HG03575 (cell line): Measurements from ENCODE around the gene CDCP1.

ENCODE experiments used
- ATAC-seq: cut with Tn5 transposase; IDR thresholded peaks from one replicate; pipeline ENCODE4 v1.9.1; 2021; ENCODE audit not compliant: unreplicated experiment, insufficient number of reproducible peaks, low FRiP score; ENCODE audit errors: extremely low read depth

CDCP1 gene

DNA sequence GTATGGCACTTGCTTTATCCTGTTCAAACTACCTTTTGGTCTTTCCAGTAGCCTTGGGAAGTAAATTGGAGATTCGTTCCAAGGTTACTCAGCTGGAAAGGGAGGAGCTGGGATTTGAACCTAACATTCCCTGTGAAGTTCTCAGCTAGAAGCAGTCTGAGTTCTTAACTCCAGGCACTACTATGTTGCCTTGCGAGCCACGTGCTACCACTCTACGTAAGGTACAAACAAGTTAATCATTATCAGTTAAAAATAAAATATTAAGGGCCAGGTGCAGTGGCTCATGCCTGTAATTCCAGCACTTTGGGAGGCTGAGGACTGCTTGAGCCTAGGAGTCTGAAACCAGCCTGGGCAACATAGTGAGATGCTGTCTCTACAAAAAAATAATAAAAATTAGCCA lies 30.7 kb upstream of the CDCP1 start:
- ATAC-seq, result no peak

DNA sequence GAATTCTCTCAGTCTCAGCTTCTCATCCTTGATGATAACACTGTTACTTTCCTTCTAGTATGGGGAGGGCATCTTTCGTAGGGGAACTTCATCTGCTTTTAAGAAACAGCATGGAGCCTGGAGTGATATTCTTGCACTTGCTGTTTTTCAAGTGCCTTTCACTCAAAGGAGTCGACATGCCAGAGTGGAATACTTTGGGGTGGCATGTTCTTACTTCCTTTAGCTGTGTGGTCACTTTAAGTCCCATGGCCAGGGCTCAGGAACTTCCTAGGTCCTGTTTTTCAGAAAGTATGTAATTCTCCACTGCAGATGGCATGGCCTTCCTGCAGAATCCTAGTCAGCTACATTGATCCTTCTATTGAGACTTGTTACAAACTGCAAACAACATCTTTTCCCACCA lies 28.1 kb upstream of the CDCP1 start:
- no peak for ATAC-seq

GRCh38 chr3:45173776-45174175 lies 27.6 kb upstream of the CDCP1 start:
- no peak for ATAC-seq

DNA sequence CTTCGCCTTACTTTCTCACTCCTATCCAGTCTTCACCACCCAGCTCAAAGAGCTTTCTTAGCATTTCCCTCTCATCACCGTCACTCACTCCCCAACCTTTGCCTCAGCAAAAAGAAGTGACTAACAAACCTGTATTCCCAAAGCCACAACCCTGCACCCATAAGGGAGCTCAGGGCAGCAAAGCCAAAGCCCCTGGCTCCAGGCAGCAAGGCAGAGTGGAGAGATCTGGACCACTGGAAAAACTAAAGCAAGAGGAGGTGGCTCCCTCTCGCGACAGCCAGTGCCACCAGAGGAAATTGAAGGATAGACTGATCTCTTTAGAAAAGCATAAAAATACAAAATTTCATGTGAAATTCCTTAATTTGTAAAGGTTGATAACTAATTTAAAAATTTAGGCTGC lies 25.1 kb upstream of the CDCP1 start:
- ATAC-seq, result no peak

DNA sequence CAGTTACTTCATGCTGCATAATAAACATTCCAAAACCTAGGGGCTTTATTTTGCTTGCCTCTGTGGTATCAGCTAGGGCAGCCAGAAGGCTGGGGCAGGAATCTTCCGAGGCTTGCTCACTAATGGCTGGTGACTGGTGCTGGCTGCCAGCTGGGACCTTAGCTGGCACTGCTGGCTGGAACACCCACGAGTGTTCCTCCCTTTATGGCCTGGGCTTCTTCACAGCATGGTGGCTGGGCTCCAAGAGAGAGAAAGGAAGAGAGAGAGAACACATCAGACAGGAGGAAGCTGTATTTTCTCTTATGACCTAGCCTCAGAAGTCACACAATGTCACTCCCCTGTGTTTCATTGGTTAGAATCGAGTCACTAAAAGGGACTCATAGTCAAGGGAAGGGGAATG lies 23.9 kb upstream of the CDCP1 start:
- ATAC-seq, result no peak

GRCh38 chr3:45169125-45169904 lies 23.1 kb upstream of the CDCP1 start:
- no peak for ATAC-seq

DNA sequence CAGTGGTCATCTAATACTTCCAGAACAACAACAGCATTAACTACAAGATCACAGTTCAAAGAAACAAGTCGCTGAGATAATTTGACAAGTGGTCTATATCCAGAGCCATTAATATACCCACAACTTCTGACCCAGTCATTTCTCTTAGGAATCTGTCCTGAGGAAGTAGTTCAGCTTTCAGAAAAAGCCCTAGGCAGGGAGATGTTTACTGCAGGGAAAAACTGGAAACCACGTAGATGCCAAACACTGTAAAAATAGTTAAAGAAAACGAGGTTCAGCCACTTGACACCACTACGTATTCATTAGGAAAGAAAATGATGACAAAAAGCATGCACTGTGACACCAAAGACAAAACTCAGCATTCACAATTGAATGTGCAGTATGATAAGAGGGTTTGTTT lies 22.3 kb upstream of the CDCP1 start:
- ATAC-seq, result no peak

DNA sequence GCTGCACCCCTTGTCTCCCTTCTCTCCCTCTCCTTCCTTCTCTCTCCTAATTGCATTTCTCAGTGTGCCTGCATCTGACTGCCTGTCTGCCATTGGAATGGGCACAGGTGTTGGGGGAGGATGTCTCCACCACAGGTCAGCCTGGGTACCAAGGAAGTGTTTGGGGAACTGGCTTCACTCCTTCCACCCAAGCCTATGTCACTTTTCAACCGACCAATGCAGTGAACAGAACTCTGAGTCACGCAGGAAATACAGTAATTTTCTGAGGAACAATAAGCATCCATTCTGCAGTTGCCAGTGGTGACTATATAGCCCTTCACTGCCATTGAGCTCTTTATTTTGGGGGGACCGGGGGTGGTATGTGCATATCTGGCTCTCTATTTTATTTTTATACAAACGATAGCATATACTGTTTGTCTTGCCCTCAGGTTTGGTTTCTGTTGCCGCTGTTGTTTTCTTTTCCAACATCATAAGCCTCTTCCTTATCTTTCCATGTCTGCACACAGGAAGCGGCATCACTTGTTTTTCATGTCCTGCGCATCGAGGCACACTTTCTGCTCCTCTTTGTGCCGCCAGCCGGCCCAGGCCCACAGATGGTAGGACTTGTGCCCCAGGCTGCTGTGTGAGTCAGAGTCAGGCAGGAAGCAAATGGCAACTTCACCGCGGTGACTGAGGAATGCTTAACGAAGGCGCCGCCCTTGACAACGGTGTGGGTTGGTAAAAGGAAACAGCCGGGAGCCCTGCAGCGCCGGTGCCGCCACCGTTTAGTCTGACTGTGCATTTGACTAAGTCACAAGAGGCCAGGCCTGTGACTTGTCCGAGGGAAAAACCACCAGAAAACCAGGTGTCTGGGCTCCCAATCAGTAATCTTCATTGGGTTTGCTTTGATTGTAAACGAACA lies 21.1 kb upstream of the CDCP1 start:
- no peak for ATAC-seq

DNA sequence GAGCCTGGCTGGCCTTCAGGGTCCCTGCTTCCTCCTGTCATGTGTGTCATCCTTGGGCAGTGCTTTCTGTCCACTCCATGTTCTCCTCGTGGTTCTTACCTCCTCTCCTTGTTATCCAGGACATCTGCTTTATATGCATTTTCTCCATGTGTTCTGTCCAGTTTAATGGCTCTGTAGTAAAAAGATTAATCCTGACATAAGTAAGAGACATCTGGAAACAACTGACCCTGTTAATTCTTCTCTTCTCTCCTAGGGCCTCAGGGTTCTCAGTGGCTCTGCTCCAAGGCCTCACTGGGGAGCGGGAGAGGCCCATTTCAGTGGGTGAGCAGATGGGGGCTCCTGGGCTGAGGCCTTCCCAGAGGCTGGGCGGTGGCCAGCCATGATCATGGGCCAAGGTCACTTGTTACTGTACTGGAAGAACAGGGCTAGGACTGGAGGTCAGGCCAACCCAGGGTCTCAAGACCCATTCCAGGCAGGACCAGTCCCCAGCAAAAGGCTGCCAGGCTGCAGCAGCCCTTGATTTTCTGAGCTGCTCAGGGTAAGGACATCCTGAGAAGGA lies 20.2 kb upstream of the CDCP1 start:
- ATAC-seq, result no peak

- no peak for ATAC-seq
Measured at GRCh38 chr3:45165497-45166283, 19.5 kb upstream of the CDCP1 start.

- ATAC-seq, result no peak
Measured at GRCh38 chr3:45164056-45164455, 17.9 kb upstream of the CDCP1 start.

DNA sequence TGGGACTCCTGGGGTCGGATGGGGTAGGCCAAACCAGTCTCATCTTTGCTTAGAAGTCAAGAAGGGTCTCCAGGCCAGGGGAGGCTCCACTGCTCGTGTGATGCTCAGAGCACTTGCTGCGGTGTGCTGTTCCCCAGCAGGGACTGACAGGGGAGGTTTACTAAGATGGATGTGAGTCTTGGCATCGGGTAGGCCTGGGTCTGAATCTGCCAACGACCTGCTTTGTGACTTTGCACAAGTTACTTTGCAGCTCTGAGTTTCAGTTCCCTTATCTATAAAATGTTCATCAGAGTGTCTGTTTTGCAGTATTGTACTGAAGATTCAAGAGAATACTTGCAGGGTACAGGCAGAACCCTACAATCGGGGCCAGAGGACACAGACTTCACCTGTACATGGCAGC lies 17.3 kb upstream of the CDCP1 start:
- ATAC-seq, result no peak

DNA sequence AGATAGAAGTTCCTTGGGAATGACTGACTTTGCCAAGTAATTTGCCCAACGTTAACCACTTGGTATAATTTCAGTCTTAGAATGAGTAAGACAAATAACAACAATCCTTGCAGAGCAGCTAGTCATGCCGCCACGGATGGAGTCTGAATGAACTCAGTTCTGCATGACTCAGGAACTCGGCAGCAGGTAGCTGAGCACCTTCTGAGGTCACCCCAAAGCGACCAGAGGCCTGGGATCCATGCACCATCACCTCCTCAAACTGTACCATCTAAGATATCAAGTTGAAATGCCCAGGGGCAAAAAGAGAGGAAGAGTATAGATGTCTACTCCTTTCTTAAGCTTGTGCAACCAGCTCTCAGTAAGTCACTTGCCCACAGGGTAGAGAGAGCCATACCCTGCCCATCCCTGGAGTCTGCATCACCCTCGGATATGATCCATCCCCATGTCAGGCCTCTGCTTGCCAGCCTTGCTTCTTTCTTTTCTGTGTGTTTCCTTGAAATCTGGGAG lies 8.5 kb upstream of the CDCP1 start:
- no peak for ATAC-seq

- ATAC-seq, result no peak
Measured at GRCh38 chr3:45153658-45154437, 7.7 kb upstream of the CDCP1 start.

DNA sequence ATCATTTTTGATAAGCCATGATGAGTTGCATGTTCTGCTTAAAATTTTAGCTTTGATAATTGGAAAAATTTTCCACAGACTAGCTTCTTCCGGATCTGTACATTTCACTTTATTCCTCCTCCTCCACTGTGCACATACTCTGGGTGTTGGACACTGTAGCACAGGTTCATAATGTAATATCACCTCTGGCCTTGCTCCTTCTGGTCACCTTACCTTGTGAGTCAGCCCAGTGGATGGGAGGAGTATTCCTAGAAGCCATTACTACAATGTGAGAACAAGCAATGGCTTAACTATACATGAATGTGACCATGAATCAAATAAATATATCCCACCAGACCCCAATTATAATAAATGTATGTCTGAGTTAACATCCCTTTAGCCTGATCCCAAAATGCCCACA lies 6.1 kb upstream of the CDCP1 start:
- ATAC-seq, result no peak

DNA sequence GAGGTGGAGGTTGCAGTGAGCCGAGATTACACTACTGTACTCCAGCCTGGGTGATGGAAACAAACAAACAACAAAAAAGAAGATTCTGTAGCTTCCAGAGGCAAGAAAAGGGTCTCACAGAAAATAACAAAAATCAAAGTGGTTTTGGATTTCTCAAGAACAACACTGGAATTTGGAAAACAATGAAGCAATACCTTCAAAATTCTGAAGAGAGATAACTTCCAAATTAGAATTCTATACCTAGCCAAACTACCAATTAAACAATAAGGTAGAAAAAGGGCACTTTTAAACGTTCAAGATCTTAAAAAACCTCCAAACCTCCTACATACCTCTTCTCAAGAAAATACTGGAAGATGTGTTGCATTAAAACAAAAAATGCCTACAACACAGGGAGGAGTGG lies 4.9 kb upstream of the CDCP1 start:
- no peak for ATAC-seq

DNA sequence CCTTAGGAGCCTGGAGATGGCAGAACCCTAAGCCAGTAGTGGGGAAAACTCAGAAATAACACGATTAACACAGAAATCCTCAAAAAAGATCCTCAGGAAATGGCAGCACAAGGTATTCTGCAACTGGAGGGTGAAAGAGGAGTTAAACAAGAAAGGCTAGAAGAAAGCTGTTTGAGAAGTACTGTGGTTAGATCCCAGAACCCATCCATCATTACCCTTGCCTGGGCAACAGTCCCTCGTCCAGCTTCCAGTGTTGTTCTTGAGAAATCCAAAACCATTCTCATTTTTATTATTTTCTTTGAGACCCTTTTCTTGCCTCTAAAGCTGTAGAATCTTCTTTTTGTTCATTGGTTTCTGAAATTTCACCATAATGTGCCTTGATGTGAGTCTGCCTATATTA lies 2.7 kb upstream of the CDCP1 start:
- ATAC-seq, result no peak

DNA sequence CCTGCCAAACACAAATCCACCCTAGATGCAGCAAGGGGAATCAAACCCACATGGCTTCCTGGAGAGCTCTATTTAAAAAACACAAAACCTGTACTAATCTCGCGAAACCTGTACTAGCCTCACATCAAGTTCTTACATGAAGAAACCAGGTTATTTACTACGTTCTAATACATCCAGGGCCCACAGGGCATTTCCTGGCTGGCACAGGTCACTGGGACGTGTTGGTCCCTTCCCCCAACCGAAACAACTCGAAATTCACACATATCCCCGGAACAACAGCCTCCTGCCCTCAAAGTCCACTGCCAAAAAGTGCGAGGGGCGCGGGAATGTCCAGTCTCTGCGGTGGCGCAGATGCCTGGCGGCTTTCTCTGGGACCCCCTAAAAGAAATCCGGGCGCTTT lies 955 bp downstream of the CDCP1 start:
- no peak for ATAC-seq
